ENCODE results near the gene COX20. TPM values are rescaled to one million over a fixed set of nuclear protein-coding genes. Genes with fewer than 3 reads are reported as not detected.

Gene COX20
- polyA plus RNA-seq, 3 donors = 15.8 to 21.6 (median 17.9) TPM

- intact Hi-C loops (cut with micrococcal nuclease) = no loop called here
- Histone ChIP-seq H3K27ac (ENCODE audit: low read depth in 1 of 2, low read length in 2 of 2) (no peak overlapping the region), H3K4me2 (replicated peaks; ENCODE audit: extremely low read depth, low read length, poor library complexity, severe bottlenecking) (no peak overlapping the region), H3K9me3 (replicated peaks in 1 of 2; ENCODE audit: control insufficient read depth in 1 of 2, insufficient read depth in 1 of 2, low read length in 2 of 2) (no peaks in the 10 kb centered on the region), H3K27me3 (ENCODE audit: control insufficient read depth in 2 of 2, insufficient read depth in 2 of 2, low read length in 2 of 2) (no peaks in the 10 kb centered on the region), H3K4me3 (replicated peaks in 1 of 3; ENCODE audit: low read depth in 2 of 3, low read length in 3 of 3) (no peak overlapping the region), H3K79me2 (ENCODE audit: insufficient read depth, low read length) (peaks cover 93% of the 10 kb centered on the region), H3K4me1 (ENCODE audit: control insufficient read depth in 1 of 2, insufficient read depth in 2 of 2, low read length in 2 of 2) (peaks cover 15 to 23% of the 10 kb centered on the region in 2 donors), H4K20me1 (ENCODE audit: insufficient read depth, low read length) (peaks cover 99% of the 10 kb centered on the region), H3K9ac (ENCODE audit: insufficient read depth, low read length, poor library complexity, severe bottlenecking) (no peak overlapping the region), H2AFZ (ENCODE audit: insufficient read depth, low read depth, low read length, poor library complexity, severe bottlenecking) (no peak overlapping the region), H3K36me3 (replicated peaks in 1 of 2; ENCODE audit: control insufficient read depth in 1 of 2, insufficient read depth in 2 of 2, low read length in 2 of 2) (peaks cover 95 to 98% of the 10 kb centered on the region in 2 donors)
- H3K9me3 Mint-ChIP-seq = no peaks in the 10 kb centered on the region
- peak overlapping the region in 1 of 7 donors; percentile 54 for H3K27ac Mint-ChIP-seq
- peaks cover 16% of the 10 kb centered on the region for H3K4me1 Mint-ChIP-seq
- no peak for DNase-seq
- peaks cover 82 to 91% of the 10 kb centered on the region in 2 donors for H3K36me3 Mint-ChIP-seq
- no peaks in the 10 kb centered on the region for H3K27me3 Mint-ChIP-seq (ENCODE audit: low read depth in 3 of 3)
- WGBS (ENCODE audit: insufficient coverage) = no CpG with 5 or more reads among the region's 3 CpGs
- TF ChIP-seq CTCF (IDR thresholded peaks at IDR 0.05) = no peak
- H3K4me3 Mint-ChIP-seq = no peak overlapping the region
These were observed 14.8 kb downstream of the COX20 start for GRCh38 chr1:244850099-244850852.

GRCh38 chr1:244850896-244851295 is 15.4 kb downstream of the COX20 start:
- intact Hi-C loops (cut with micrococcal nuclease) = no loop called here
- H4K20me1 ChIP-seq (ENCODE audit: insufficient read depth, low read length) = peaks cover 99% of the 10 kb centered on the region

More at GRCh38 chr1:244850896-244851295, 15.4 kb downstream of the COX20 start:
- Mint-ChIP-seq H3K27me3 (ENCODE audit: low read depth in 3 of 3) (peaks cover 0 to 3% (median 0%) of the 10 kb centered on the region in 3 donors), H3K4me1 (peaks cover 22% of the 10 kb centered on the region), H3K27ac (peak overlapping the region in 3 of 7 donors; percentile 54 to 69 (median 63)), H3K9me3 (no peaks in the 10 kb centered on the region), H3K36me3 (peaks cover 82 to 91% of the 10 kb centered on the region in 2 donors), H3K4me3 (no peak overlapping the region)
- Histone ChIP-seq H3K27ac (ENCODE audit: low read depth in 1 of 2, low read length in 2 of 2) (no peak overlapping the region), H3K79me2 (ENCODE audit: insufficient read depth, low read length) (peaks cover 93% of the 10 kb centered on the region), H3K9ac (ENCODE audit: insufficient read depth, low read length, poor library complexity, severe bottlenecking) (no peak overlapping the region), H3K4me2 (replicated peaks; ENCODE audit: extremely low read depth, low read length, poor library complexity, severe bottlenecking) (no peak overlapping the region), H2AFZ (ENCODE audit: insufficient read depth, low read depth, low read length, poor library complexity, severe bottlenecking) (no peak overlapping the region), H3K36me3 (replicated peaks in 1 of 2; ENCODE audit: control insufficient read depth in 1 of 2, insufficient read depth in 2 of 2, low read length in 2 of 2) (peaks cover 95 to 98% of the 10 kb centered on the region in 2 donors), H3K27me3 (ENCODE audit: control insufficient read depth in 2 of 2, insufficient read depth in 2 of 2, low read length in 2 of 2) (no peaks in the 10 kb centered on the region), H3K4me3 (replicated peaks in 1 of 3; ENCODE audit: low read depth in 2 of 3, low read length in 3 of 3) (no peak overlapping the region), H3K9me3 (replicated peaks in 1 of 2; ENCODE audit: control insufficient read depth in 1 of 2, insufficient read depth in 1 of 2, low read length in 2 of 2) (no peaks in the 10 kb centered on the region), H3K4me1 (ENCODE audit: control insufficient read depth in 1 of 2, insufficient read depth in 2 of 2, low read length in 2 of 2) (peaks cover 22 to 29% of the 10 kb centered on the region in 2 donors)
- TF ChIP-seq CTCF (IDR thresholded peaks at IDR 0.05) = no peak
- no peak for DNase-seq
- no CpG with 5 or more reads among the region's 2 CpGs for WGBS (ENCODE audit: insufficient coverage)
